Measurements from ENCODE around the gene CDC42BPB.
"Not testable (repeated sequence)": the region's sequence is repeated elsewhere in the genome, so short reads cannot be mapped to it uniquely, and the experiment has no call there.

CDC42BPB gene

DNA sequence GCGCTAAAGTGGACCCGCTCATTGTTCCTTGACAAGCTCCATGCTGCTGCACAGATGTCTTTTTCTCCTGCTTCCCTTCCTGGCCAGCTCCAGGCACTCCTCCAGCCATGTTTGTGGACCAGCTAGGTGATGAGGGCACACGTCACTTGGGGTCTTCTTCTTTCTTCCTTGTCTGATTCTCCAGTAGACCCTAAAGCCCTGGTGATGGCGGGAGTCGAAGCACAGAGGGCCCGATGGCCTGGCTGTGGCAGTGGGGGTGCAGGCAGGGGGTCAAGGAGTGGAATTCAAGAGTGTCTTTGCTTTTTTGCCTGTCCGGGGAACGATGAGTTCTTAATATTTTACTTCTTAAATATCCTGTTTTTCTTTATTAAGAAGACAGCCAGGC is 157.8 kb downstream of the CDC42BPB start:
- TF ChIP-seq, protein P1, sequence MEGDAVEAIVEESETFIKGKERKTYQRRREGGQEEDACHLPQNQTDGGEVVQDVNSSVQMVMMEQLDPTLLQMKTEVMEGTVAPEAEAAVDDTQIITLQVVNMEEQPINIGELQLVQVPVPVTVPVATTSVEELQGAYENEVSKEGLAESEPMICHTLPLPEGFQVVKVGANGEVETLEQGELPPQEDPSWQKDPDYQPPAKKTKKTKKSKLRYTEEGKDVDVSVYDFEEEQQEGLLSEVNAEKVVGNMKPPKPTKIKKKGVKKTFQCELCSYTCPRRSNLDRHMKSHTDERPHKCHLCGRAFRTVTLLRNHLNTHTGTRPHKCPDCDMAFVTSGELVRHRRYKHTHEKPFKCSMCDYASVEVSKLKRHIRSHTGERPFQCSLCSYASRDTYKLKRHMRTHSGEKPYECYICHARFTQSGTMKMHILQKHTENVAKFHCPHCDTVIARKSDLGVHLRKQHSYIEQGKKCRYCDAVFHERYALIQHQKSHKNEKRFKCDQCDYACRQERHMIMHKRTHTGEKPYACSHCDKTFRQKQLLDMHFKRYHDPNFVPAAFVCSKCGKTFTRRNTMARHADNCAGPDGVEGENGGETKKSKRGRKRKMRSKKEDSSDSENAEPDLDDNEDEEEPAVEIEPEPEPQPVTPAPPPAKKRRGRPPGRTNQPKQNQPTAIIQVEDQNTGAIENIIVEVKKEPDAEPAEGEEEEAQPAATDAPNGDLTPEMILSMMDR (IDR thresholded peaks at IDR 0.05; ENCODE audit: low read depth, low read length) = no peak

DNA sequence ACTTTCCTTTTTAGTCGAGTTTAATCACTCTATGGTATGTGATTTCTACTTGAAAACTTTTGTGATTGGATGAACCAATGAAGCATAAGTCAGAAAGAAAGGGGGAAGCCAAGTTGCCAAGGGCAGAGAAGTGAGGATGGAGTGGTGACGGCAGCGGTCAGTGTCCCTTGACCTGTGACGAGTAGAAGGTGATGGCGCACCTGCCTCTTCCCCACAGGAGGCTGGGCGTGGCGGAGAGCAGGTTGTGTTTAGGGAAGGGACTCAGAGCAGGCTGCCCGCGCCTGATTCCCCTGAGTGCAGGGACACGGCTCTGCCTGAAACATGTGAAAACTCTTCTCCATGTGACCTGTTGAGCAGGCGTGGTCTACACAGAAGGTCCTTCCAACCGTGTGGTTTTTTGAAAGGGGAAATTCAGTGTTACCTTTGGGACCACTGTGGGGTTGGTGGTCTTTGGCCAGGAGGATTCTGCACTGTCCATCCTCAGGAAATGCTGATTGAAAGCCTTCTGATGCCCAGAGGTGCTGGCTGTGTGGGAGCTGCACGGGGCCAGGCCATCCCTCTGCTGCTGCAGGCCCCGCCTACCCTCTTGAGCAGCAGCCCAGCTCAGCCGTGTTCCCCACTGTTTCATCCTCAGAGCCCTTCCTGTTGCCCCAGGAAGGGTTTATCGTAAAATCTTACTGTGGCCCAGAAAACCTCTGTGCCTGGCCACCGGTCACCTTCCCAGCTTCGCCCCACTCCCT is 158.4 kb downstream of the CDC42BPB start:
- TF ChIP-seq, protein P1 (IDR thresholded peaks at IDR 0.05; ENCODE audit: low read depth, low read length) = no peak
- no peak overlapping the region for H3K4me3 ChIP-seq (ENCODE audit: low read depth, low read length)

More for the DNA sequence above, 157.8 kb downstream of the CDC42BPB start:
- H3K4me3 ChIP-seq (ENCODE audit: low read depth, low read length) = no peak overlapping the region

DNA sequence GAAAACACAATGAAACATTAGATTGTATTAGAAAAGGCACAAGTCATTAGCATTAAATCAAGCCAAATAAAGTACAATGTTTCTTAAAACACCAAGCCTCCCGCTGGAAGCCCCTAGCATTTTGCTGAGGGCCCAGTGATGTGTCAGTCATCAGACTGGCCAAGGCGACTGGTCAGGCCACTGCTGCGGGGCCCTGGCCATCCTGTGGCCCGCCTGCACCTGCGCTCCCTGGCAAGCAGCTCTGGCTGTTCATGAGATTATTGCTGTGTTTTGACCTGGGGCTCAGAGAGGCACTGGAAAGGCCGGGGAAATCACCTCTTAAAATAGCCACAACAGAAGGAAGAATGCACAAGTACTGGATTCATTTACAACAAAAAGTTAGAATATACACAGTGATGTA is 159.1 kb downstream of the CDC42BPB start:
- TF ChIP-seq, protein P1 (IDR thresholded peaks at IDR 0.05; ENCODE audit: low read depth, low read length) = no peak
- no peak overlapping the region for H3K4me3 ChIP-seq (ENCODE audit: low read depth, low read length)

DNA sequence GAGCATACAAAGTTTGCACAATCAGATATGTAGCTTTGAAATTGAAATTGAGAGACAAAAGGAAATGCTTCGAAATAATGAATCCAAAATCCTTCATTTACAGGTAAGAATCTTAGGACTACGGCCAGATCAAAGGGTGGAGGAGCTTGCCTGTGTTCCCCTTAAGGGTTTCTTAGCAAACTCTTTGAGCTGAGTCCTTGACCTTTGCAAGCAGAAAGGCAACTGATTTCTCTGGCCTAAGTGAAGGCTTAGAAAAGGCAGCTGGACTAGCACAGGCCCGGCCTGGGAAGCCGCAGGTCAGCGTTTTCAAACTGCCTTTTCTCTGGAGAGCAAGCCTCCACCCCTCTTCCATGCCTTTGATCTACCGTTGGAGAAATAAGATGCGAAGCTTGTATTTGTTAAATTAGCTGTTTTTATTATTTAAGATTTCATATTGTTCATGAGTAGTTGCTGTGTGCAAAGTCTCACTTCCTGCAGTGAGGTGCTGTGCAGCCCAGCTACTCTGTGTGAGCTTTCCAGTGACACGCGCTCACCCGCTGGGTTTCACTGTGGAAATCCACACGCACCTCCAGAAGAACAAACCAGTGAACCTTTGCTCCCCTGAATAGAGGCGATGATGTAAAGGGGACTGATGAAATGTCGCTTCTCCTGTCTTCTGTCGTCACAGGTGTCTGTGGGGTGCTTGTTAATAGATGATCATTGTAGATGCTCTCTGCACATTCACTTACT is 159.9 kb downstream of the CDC42BPB start:
- H3K4me3 ChIP-seq (ENCODE audit: low read depth, low read length) = no peak overlapping the region
- TF ChIP-seq, protein P1 (IDR thresholded peaks at IDR 0.05; ENCODE audit: low read depth, low read length) = no peak

DNA sequence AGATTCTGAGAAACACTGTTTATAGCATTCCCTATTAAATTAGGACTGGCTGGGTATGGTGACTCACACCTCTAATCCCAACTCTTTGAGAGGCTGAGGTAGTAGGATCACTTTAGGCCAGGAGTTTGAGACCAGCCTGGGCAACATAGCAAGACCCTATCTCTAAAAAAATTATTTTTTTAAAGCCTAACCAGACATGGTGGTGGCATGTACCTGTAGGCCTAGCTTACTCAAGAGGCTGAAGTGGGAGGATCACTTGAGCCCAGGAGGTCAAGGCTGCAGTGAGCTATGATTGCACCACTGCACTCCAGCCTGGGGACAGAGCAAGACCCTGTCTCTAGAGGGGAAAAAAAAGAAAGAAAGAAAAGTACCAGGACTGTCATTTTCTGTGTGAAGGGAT is 160.6 kb downstream of the CDC42BPB start:
- H3K4me3 ChIP-seq (ENCODE audit: low read depth, low read length) = not testable (repeated sequence)

DNA sequence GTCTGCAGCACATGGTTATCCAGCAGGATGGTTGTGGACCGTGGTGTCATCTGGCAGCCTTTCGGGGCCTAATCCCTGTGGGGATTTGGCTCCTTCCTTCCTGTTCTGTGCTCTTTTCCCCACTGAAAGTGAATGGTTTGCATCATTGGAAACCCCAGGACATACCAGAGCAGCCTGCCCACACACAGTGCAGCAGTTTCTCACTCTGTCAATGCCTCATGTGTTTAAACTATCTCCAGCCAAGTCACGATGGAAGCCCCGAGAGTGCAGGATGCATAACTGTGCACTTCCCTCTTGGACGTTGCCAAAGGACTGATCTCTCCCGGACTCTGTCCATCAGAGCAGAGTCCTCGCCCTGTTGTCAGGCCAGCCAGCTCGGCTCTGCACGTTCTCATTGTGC is 163.9 kb downstream of the CDC42BPB start:
- TF ChIP-seq, protein P1 (IDR thresholded peaks at IDR 0.05; ENCODE audit: low read depth, low read length) = no peak
- no peak overlapping the region for H3K4me3 ChIP-seq (ENCODE audit: low read depth, low read length)

DNA sequence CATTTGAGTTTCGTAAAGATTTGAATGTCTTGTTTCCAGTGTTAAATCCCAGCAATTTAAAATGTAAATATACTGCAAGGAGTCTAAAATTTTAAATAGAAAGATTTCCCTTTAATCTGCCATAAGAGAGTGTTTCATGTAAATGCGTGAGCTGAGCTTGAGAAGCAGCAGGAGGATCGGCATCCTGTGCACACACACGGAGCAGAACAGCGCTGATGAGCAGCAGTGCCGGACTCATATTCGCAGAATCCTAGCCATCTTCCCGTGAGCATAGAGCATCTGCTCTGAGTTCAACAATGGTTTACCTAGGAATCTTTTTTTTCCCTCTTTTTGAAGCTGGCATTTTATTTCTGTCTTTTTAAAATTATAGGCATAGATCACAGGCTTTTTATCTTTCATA is 164.7 kb downstream of the CDC42BPB start:
- H3K4me3 ChIP-seq (ENCODE audit: low read depth, low read length) = no peak overlapping the region
- TF ChIP-seq, protein P1 (IDR thresholded peaks at IDR 0.05; ENCODE audit: low read depth, low read length) = no peak

Data from WI38 (cell line).